Measurements from ENCODE around the gene KLKB1.

The KLKB1 gene

DNA sequence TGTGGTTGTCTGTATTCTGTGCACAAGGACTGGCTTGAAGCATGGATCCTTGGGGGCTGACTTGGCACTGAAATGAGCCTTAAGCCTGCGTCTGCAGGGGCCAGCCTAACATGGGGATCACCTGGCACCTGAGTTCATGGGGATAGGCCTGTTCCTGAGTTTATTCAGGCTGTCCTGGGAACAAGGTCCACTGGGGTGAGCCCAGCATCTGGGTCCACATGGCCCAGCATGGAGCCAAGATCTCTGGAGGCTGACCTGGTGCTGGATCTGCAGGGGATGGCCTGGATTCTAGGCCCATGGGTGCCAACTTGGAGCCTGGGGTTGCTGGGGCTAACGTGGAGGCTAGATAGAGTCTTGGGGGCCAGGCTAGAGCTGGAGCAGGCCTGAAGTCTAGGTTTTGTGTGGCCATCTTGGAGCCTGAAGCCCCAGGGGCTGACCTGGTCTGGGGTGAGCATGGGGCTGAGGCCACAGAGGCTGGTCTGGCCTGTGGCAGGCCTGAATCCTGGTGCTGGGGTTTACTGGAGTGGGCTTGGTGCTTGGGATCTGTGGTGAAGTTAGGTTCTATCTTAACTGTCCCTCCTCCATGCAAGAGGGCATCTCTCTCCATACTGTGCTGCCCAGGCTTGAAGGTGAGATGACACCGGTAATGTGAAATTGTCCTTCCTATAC is 652 bp upstream of the KLKB1 start:
- H3K4me3 ChIP-seq (ENCODE audit: low read depth, low read length), result no peak overlapping the region
- TF ChIP-seq, protein P1, sequence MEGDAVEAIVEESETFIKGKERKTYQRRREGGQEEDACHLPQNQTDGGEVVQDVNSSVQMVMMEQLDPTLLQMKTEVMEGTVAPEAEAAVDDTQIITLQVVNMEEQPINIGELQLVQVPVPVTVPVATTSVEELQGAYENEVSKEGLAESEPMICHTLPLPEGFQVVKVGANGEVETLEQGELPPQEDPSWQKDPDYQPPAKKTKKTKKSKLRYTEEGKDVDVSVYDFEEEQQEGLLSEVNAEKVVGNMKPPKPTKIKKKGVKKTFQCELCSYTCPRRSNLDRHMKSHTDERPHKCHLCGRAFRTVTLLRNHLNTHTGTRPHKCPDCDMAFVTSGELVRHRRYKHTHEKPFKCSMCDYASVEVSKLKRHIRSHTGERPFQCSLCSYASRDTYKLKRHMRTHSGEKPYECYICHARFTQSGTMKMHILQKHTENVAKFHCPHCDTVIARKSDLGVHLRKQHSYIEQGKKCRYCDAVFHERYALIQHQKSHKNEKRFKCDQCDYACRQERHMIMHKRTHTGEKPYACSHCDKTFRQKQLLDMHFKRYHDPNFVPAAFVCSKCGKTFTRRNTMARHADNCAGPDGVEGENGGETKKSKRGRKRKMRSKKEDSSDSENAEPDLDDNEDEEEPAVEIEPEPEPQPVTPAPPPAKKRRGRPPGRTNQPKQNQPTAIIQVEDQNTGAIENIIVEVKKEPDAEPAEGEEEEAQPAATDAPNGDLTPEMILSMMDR (IDR thresholded peaks at IDR 0.05; ENCODE audit: low read depth, low read length), result no peak

DNA sequence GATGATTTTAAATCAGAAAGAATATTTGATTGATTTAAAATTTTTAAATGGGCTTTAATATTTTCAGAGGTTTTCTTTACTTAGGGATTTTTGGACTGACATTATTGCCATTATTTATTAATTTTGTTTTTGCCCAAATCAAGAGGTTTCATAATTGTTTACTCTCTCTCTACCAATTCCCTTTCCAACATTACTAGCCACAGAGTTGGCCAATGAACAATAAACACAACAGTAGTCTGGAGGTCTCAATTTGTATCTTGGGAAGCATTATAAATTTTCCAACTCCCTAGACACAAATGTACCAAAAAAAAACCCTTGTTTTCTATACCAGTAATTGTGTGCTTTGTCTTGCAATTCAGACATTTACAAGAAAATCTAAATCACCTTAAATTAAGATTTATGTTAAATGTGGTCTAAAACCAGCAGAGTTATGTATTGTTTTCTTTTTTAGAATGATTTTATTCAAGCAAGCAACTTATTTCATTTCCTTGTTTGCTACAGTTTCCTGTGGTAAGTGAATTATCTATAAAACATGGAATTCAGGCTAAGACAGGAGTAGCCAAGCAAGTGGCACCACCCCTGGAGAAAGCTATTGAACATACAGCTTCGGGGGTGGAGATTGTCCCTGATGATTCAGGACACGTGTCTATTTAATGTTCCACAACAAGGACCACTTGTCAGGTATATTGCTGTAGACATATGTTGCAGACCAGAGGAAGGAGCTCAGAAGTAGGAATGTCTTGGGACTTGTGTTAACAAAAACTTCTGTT is 622 bp downstream of the KLKB1 start:
- TF ChIP-seq, protein P1 (IDR thresholded peaks at IDR 0.05; ENCODE audit: low read depth, low read length), result no peak
- no peak overlapping the region for H3K4me3 ChIP-seq (ENCODE audit: low read depth, low read length)

DNA sequence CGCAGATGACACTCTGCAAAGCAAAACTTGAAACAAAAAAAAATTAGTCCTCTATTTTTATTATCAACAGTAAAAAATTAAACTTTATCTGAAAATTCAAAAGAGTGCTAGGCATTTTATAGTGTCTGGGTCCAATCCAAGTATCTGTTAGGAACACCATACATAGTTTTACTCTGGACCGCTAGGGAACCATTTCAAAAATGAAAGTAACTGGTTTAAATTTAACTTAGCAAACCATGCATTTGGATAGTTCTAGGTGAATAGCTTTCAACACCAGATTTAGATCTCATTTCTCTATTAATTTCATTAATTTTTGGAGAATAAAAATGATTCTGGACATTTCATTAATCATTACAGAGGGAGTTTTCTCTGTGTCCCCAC is 1.2 kb downstream of the KLKB1 start:
- no peak overlapping the region for H3K4me3 ChIP-seq (ENCODE audit: low read depth, low read length)
- TF ChIP-seq, protein P1 (IDR thresholded peaks at IDR 0.05; ENCODE audit: low read depth, low read length), result no peak

DNA sequence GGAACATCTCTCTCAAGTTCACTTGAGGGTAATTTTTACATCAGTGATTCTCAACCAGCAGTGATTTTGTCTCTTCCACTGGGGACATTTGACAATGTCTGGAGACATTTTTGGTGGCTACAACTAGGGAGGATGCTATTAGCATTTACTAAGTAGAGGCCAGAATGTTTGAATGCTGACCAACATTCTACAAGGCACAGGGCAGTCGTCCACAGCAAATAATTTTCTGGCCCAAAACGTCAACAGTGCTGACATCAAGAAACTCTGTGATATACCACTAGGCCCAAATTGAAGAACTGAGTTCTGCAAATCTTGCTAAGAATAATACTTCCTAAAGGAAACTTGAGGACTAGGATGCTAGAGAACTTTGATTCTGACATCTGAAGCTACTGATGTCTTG is 7.1 kb downstream of the KLKB1 start:
- TF ChIP-seq, protein P1 (IDR thresholded peaks at IDR 0.05; ENCODE audit: low read depth, low read length), result no peak

DNA sequence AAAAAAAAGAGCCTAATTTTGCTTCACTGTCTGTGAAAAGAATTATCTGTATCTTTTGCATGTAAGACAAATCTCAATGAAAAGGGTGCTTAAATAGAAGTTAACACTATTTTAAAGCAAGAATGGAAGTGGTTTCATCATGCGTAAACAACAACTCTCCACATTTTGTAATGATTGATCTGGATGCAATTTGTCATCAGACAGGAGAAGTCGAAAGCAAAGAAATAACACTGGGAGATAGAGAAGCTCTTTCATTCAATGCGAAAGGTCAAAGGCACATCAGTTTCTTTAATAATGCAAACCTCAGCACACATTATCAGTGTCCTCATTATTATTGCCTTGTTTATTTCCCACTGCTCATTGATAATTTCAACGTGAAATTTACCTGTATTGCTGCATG is 8.8 kb downstream of the KLKB1 start:
- TF ChIP-seq, protein P1 (IDR thresholded peaks at IDR 0.05; ENCODE audit: low read depth, low read length), result no peak
- no peak overlapping the region for H3K4me3 ChIP-seq (ENCODE audit: low read depth, low read length)

More for the DNA sequence above, 7.1 kb downstream of the KLKB1 start:
- no peak overlapping the region for H3K4me3 ChIP-seq (ENCODE audit: low read depth, low read length)

DNA sequence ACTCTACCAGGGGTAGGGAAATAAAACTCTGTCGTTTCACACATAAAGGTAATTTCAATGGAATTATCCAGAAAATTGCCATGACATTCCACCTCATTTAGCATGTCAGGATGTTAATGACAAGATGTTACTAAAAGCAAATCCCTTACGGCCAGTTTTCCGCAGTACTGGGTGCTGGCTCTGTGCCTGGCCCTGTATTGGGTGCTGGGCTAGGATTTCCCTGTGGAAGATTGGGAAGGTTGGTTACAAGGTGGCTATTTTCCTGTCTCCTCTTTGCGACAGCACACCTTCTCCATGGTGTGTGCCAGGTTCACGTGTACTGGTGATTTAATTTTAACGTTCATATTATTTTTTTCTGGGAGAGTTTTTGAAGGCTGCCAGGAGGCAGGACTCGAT is 13.1 kb downstream of the KLKB1 start:
- H3K4me3 ChIP-seq (ENCODE audit: low read depth, low read length), result no peak overlapping the region
- TF ChIP-seq, protein P1 (IDR thresholded peaks at IDR 0.05; ENCODE audit: low read depth, low read length), result no peak

DNA sequence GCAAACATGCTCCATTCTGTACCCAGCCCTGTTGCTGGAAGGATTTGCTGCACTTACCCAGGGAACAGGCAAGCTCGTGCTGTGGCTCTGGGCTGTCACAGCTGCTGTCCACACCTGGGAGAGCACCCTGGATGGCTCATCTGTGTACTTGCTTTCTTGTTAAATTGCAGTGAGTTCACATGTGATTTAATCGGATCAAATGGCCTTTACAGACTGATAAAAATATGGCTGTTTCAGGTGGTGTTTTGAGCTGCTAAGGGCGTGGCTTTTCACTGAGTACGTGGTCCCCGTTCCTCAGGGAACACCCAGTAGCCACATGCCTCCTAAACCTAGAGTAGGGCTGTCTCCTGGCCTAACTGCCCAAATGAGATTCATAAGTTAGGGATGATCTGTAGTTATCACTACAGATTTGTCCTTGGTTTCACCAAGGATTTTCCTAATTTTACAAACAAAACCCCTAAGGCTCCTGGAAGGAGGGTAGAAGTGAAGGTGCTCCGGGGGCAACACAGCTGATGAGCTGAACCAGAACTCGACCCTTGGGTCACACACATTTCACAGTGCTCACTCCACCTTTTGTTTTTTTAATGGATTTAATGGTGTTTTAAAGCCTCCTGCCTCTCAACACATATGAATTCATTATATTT is 13.7 kb downstream of the KLKB1 start:
- TF ChIP-seq, protein P1 (IDR thresholded peaks at IDR 0.05; ENCODE audit: low read depth, low read length), result no peak
- H3K4me3 ChIP-seq (ENCODE audit: low read depth, low read length), result no peak overlapping the region

Data from WI38 (cell line).